ENCODE results near the gene BCAT1.
"Not testable (repeated sequence)": the region's sequence is repeated elsewhere in the genome, so short reads cannot be mapped to it uniquely, and the experiment has no call there.

BCAT1 gene

DNA sequence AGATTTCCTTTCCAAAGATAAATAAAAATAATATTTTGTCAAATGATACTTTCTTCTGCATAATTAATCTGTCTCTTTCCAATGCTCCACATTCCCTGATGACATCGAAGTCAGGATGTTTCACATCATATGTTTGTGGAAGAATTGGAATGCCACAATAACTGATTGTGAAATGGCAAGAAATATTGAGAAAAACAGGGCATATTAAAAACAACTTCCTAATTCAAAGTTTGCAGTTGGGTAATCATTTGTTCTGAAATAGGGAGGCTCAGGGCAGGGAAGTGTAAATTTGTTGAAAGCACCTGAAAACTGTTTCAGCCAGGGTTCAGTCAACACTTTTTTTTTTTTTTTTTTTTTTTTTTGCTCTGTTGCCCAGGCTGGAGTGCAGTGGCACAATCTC, 50.7 kb downstream of the BCAT1 start:
- DNase-seq = no peak

DNA sequence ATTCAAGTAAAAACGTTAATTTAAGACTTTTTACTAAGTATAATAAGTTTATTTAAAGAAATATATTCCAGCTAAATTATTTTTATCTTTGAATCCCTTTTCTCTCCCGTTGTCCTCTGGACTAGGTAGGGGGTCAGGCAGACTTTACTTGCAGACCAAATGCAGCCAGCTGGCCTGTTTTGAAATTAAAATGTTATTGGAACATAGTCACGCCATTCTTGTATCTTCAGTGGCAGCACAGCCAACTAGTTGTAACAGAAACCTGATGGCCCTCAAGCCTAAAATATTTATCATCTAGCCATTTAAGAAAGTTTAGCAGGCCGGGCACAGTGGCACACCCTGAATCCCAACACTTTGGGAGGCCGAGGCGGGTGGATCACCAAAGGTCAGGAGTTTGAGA, 52.7 kb downstream of the BCAT1 start:
- no peak for DNase-seq

DNA sequence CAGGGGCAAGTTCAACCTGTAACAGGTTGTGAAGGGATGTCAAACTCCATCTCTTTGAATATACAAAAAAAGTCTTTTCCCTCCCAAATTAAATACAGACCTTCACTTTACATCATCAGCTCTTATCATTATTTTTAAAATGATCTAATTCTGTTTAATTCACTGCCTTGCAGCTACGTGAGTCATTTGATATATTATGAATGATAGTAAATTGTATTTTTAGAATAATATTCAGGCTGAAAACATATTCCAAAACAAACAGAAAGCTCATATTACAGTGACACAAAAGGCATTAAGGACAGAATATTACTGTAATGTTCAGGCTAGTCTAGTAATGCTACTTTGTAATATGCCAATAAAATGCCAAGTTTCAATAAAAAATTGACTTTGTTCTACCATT, 53.3 kb downstream of the BCAT1 start:
- DNase-seq = no peak

DNA sequence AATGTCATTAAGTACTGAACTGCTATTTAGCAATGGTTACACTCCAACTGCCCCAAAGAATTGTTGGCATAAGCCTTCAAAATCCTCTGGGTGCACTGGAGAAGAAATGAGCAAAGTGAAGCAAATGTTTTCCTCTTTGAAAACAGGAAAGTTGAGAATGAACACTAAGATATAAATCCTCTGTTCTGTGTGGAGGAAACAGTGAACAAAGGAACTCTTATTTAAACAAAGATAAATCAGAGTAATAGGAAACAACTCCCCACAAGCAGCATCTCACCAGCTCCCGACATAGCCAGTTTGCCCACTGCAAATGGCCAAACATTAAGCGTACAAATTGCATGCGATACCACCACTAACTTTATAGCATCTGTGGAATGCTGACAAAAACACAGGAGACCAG, 54.0 kb downstream of the BCAT1 start:
- DNase-seq = no peak

DNA sequence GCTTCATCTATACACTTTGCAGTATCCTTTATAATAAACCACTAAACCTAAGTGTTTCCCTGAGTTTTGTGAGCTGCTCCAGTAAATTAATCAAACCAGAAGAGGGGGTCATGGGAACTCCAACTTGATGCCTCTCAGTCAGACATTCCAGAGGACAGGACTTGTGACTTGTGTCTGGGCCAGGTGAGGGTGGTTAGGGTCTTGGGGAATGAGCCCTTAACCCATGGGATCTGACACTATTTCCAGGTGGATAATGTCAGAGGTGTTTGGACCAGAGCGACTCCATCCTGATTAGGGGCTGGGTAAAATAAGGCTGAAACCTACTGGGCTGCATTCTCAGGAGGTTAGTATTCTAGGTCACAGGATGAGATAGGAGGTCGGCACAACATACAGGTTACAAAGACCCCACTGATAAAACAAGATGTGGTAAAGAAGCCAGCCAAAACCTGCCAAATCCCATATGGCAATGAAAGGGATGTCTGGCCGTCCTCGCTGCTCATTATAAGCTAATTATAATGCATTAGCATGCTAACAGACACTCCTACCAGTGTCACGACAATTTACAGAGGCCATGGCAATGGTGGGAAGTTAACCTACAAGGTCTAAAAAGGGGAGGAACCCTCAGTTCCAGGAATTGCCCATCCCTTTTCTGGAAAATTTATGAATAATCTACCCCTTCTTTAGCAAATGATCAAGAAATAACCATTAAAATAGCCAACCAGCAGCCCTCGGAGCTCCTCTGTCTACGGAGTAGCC, 58.7 kb downstream of the BCAT1 start:
- DNase-seq = no peak

DNA sequence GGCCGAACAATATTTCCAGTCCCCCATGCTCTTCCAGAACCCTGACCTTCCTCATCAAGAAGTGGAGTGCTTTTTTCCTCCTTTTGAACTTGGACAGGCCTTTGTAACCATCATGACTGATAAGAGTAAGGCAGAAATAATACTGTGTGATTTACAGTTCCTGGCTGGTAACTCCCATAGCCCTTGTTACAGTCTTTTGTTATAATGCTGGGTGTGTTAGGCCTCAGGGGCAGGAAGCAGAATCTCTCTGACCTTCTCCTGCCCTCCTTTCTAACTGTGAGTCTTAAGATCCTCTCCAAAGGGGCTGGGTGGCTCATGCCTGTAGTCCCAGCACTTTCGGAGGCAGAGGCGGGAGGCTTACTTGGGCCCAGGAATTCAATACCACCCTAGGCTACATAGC, 59.5 kb downstream of the BCAT1 start:
- no peak for DNase-seq

DNA sequence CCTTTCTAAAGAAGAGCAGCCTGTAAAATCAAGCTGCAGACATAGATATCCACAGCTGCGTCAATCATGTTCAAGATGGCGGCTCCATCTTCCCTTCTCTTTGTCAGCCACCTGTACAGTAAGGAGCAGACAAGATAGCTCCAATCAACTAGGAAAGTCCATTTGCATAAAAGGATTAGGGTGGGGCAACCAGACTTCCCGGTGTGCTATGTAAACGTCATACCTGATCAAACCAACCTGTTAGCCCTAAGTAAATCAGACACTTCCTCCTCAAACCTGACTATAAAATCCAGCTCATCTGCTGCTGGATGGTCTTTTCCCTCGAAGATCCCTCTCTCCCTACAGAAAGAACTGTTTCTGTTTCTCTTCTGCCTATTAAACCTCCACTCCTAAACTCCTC, 60.1 kb downstream of the BCAT1 start:
- no peak for DNase-seq

DNA sequence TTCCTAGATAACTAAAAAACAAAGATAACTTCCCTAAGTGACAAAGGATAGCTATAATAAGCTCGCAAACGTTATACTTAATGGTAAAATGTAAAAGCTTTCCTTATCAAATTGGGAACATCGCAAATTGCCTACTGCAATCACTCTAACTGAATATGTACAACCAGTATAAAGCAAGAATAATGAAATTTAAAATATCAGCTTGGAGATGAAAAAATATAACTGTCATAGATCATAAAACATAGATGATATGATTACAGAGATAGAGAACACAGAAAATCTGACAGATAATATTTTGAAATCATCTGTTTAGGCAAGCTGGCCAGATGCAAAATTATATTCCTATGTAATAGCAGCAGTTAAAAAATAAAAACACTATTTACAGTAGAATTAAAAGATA, 64.0 kb downstream of the BCAT1 start:
- DNase-seq = no peak

DNA sequence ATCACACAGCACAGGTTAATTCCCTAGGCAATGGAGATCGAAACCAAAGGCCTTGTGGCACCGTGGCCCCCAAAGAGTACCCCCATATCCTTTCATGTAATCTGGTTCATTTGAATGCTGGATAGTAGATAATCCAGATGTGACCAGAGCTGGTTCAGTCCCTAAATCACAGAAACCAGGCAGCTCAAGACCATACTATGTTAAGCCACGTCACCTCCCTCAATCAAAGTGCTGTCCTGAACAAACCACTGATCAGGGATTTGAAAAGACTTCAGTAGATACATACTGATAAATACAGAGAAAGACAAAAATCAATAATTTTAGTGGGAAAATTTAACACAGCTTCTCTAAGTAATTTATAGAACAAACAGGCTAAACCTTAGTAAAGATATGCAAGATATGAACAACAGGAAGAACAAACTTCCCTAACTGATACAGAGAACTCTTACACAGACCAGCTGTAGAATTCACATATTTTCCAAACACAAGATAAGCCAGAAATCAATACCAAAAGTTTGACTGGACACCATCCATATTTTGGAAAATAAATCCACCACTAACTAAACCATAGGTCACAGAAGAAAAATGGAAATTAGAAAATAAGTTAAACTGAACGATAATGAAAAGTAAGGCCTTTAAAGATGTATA, 67.1 kb downstream of the BCAT1 start:
- no peak for DNase-seq

DNA sequence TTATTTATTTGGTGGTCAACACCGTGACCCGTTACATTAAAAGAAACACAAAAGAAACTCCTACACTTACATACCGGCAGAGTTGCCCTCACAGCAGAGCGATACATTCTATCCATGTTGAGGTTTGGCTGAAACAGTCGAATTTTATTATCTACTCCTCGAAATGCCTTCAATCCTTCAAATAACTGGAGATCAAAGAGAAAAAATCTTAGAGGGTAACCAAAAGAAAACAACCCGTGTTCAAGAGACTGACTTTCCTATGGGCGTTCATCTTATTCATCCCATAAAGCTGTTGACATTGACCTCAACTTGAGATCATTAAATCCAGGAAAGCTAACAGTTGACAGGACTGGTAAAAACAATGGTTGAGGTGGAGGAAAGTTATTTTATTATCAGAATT, 67.7 kb downstream of the BCAT1 start:
- DNase-seq = no peak

DNA sequence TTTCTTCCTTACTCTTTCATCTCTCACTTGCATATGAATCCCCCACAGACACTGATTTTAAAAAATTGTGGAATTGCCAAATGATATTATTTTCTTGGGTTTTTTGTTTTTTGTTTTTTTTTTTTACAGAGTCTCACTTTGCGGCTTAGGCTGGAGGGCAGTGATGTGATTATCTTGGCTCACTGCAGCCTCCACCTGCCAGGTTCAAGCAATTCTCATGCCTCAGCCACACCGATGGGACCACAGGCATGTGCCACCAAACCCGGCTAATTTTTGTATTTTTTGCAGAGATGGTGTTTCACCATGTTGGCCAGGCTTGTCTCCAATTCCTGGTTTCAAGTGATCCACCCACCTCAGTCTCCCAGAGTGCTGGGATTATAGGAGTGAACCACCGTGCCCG, 68.2 kb downstream of the BCAT1 start:
- no peak for DNase-seq

DNA sequence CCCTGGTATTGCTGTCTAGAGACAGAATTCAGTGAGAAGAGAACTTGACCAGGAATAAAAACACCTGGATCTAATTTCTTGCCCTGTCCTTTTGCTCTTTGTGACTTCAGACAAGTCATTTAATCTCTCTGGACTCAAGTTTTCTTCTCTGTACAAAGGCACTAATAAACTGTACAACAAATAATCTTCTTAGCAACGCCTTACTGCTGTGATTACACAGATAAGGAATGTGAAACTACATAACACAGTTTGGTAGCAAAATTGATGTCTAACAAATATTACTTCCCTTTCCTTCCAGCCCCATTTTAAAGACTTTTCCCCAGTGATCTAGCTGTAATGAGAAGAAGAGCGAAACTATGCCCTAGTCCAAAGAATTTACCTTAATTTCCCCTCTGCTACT, 69.3 kb downstream of the BCAT1 start:
- DNase-seq = no peak

DNA sequence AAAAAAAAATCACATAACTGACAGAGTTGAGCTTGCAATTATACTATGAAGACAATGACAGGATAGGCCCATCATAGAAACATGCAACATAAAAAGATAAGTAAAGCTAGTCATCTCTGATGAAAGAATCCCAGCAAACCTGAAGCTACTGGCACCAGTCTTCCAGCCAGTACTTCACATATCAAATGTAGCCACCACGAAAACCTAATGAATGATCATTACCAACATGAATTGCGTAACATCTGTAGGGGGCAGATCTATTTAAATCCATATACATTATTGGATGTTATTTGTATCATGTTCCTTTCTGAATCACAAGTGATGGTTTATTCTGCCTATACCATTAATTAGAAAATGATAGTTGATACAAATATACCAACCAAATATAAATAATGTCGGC, 73.9 kb downstream of the BCAT1 start:
- no peak for DNase-seq

DNA sequence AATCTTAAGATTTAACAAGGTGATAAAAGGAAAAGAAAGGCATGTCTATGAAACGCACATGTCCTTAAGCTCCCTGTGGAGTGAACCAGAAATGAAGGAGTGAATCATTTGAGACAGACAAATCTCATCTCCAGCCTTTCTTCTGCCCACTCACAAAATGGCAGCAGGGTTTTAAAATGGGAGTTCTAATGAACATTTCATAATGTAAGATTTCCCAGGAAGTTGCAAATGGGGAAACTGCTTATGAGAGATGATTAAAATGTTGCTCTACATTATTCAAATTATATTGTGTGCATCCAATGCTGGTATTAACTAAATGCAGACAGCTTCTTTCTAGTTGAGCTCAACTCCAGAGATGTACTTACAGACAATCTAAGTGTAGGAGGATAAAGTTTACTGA, 76.7 kb downstream of the BCAT1 start:
- DNase-seq = no peak

DNA sequence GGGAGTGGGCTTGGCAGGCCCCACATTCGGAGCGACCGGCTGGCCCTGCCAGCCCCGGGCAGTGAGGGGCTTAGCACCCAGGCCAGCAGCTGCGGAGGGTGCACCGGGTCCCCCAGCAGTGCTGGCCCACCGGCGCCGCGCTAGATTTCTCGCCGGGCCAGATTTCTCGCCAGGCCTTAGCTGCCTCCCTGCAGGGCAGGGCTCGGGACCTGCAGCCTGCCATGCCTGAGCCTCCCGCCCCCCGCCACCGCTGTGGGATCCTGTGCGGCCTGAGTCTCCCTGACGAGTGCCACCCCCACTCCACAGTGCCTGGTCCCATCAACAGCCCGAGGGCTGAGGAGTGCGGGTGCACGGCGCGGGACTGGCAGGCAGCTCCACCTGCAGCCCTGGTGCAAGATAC, 82.8 kb downstream of the BCAT1 start:
- not testable (repeated sequence) for DNase-seq

DNA sequence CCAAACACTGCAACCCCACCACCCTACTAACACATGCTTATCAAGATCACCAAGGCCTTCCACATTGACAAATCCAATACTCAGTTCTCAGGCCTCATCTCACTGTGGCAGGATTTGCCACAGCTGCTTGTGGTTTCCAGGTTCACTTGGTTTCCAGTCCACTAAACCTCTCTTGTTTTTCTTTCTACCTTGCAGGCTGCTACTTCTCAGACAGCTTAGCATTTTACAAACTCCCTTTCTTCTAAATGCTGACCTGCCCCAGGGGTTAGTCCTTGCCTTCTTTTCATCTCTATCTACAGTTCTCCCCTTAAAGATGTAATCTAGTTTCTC, 84.1 kb downstream of the BCAT1 start:
- DNase-seq = no peak

DNA sequence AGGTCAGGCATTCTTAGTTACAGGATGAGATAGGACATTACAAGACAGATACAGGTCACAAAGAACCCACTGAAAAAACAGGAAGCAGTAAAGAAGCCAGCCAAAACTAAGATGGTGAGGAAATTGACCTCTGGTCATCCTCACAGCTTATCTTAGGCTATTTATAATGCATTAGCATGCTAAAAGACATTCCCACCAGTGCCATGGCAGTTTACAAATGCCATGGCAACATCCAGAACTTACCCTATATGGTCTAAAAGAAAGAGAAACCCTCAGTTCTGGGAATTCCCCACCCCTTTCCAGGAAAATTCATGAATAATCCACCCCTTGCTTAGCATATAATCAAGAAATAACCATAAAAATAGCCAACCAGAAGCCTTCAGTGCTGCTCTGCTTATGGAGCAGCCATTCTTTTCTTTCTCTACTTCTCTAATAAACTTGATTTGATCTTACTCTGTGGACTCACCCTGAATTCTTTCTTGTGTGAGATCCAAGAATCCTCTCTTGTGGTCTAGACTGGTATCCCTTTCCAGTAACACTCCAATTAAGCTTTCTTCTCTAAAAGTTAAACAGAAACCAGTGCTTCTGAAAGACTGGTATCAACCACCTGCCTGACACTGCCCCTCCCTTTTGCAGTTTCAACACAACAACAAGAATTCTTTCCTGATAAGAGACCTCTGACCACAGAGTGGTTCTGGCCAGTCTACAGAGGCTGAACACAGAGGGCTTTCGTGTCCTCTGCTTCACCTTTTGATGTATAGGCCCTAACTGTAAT, 86.9 kb downstream of the BCAT1 start:
- DNase-seq = no peak

DNA sequence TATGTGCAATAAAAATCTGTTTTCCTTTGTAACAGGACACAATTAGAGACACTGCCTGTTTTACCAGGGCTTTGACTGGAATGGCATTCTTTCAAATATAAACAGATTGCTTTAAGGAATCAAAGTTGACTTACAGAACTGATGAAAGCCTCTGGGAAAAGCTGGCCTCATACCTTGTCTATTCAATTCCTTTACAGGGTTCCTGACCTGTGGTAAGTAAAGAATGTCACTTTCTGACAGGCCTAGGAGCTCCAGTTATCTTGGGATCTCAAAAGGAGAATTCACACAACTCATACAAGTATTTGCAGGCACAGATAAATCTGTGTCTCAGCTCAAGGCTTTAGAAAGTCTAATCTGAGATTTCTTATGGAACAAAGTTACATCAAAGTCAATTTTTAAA, 88.4 kb downstream of the BCAT1 start:
- DNase-seq = no peak

DNA sequence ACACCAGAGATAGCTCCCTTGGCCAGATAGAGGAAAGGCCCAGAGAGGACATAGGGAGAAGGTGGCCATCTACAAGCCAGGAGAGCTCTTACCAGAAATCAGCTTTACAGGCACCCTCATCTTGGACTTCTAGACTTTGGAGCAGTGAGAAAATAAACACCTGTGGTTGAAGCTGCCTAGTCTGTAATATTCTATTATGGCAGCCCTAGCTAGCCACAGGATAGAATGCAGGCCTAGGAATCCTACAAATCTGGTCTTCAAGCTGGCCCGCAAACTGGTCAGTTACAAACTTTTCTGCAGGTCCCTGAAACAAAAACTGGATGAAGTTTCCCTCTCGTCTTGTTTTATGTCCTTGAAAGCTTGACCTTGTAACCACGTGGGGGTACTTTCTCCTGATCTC, 92.4 kb downstream of the BCAT1 start:
- DNase-seq = no peak

DNA sequence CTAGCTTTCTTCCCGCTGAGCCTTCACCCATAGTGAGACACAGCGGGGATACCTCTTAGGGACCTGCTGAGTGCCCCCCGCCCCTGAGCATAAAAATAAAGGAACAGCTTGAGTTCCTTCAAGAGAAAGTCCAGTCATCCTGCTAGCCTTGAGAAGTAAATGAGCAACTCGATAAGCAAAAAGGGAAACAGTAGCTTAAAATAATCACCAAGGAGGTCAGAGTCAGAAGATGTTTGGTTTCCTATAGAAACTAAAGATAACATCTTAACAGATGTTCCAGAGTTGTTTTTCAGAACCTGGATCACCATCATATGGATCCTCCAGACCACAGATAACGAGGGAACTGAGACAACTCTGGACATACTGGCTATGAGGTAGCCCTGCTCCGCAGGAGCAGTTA, 94.0 kb downstream of the BCAT1 start:
- DNase-seq = no peak

DNA sequence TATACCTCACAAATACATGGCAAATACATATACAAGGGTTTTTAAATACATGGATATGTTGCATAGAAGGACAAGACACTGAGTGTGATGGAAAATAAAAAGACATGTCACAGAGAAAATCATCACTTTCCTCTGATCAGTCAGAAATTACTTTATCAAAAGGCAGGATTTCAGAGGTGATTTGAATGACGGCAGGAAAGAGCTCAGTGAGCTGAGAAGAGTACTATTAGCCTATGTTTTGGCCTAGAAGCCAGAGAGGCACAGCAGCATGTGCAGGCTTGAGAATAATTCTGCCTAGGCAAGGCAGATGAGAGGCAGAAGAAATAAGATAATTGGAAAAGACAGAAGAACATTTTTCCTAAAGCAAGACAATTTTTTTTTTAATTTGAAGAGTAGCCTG, 94.9 kb downstream of the BCAT1 start:
- DNase-seq = no peak

DNA sequence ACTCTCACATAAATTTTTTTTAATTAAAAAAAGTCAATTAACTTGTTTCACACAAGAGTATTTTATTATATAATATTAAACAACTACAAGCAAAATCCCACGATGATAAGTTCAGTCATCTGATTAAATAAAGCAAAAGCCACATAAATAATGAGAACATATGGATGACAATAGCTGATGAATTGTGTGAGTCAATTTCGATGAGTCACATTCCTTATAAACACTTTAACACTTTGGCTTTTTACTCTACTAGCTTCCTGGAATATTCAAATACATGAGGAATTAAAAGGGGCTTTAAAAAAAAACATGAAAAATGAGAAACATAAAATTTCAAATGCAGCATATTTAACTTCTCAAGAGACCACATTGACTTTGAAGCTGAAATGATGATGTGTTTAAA, 95.3 kb downstream of the BCAT1 start:
- no peak for DNase-seq

DNA sequence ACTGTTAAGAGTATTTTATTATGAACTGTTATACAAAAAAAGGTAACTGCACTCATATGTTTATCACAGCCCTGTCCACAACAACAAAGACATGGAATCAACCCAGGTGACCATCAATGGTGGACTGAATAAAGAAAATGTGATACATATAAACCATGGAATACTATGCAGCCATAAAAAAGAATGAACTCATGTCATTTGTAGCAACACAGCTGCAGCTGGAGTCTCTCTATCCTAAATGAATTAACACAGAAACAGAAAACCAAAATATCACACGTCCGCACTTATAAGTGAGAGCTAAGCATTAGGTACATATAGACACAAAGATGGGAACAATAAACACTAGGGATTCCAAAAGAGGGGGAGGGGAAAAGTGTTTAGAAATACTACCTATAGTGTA, 95.8 kb downstream of the BCAT1 start:
- no peak for DNase-seq

DNA sequence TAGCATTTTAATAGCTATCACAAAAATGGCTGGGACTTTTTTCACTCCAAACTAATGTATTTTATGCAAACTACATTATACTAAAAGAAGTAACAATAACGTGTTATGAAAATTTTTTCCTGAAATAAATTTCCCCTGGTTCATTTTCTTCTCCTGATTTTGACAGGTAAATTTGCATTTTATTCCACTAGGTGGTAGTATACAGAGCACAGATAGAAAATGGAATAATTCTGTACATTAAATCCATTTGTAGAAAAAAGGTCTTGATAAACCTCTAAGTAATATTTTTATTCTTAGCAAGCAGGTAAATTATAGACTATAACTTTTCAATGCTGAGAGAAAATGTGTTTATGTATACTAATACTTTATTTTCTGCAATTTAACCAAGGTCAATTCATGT, 96.5 kb downstream of the BCAT1 start:
- DNase-seq = no peak
